Endothelial cell (in vitro differentiated cells): ENCODE measurements around the gene TMIGD2. TPM values are rescaled to one million over a fixed set of nuclear protein-coding genes. Genes with fewer than 3 reads are reported as not detected.

Experiments
- DNase-seq: peaks from one replicate; pipeline ENCODE4 v3.0.0; 2021; ENCODE audit warnings: low spot score
- H3K27ac Mint-ChIP-seq: one replicate; pipeline ENCODE4 v1.8.0; 2021; ENCODE audit warnings: mixed read lengths, inconsistent platforms; ENCODE audit not compliant: unreplicated experiment
- H3K27me3 Mint-ChIP-seq: one replicate; pipeline ENCODE4 v1.8.0; 2021; ENCODE audit warnings: mild to moderate bottlenecking, moderate library complexity, mixed read lengths, inconsistent platforms; ENCODE audit not compliant: unreplicated experiment
- H3K36me3 Mint-ChIP-seq: one replicate; pipeline ENCODE4 v1.8.0; 2021; ENCODE audit warnings: mild to moderate bottlenecking, low read depth, mixed read lengths, inconsistent platforms; ENCODE audit not compliant: unreplicated experiment
- H3K4me1 Mint-ChIP-seq: one replicate; pipeline ENCODE4 v1.8.0; 2021; ENCODE audit warnings: mild to moderate bottlenecking, mixed read lengths, inconsistent platforms; ENCODE audit not compliant: unreplicated experiment
- H3K4me3 Mint-ChIP-seq: one replicate; pipeline ENCODE4 v1.8.0; 2021; ENCODE audit warnings: mild to moderate bottlenecking, mixed read lengths, inconsistent platforms; ENCODE audit not compliant: unreplicated experiment
- H3K9me3 Mint-ChIP-seq: one replicate; pipeline ENCODE4 v1.8.0; 2021; ENCODE audit warnings: mixed read lengths, inconsistent platforms; ENCODE audit not compliant: unreplicated experiment
- total RNA-seq: library from RNA; stranded (reverse); fragmentation: NEBNext Ultra II Directional; extraction: Animal tissue kit (Norgen Biotek cat#: 25700); gene quantifications from one replicate; pipeline ENCODE4 v1.2.1, GENCODE V29; 2021; ENCODE audit not compliant: unreplicated experiment
- TF ChIP-seq, protein P1 (sequence below): fragments of 200-600 bp; sonication (generic); IDR thresholded peaks from one replicate; pipeline ENCODE4 v1.5.0; 2021; ENCODE audit warnings: antibody characterized with exemption; ENCODE audit not compliant: unreplicated experiment

TMIGD2 gene
- total RNA-seq, 1 donor from 2014 or later = not detected

DNA sequence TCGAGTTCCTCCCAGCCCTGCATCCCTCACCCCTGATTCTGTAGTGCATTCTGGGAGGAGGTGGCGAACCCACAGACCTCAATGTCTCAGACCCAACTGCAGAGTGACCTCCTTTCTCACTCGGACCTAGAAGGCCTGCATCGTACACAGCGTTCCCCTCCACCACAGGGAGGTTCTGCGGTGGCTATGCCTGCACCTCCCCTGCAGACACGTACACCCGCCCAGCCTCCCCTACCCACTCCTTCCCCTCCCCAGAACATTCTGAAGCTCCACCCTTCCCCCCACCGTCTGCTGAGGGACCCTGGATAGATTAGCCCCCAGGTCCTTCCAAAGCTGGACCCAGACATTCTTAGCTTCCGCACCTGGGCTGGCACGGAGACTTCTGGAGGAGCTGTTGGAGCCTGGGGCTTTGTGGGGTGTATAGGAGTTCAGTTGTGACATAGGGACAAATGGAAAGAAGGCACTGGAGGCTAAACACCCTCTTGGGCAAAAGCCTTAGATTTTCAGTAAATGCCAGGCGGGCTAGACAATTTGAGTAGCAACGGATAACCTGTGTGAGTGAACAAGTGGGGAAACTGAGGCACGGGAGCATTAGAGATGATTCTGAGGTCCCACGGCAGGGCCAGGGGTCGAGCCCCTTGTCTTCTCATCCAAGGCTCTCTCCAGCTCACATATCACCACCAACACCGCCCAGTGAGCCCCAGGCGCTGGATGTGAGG, 1.8 kb upstream of the TMIGD2 start:
- no peak for DNase-seq
- Mint-ChIP-seq H3K4me3 (peak overlapping the region; percentile 80), H3K9me3 (no peaks in the 10 kb centered on the region), H3K36me3 (peaks cover 4% of the 10 kb centered on the region), H3K27me3 (peaks cover 4% of the 10 kb centered on the region), H3K27ac (no peak overlapping the region), H3K4me1 (no peaks in the 10 kb centered on the region)
- TF ChIP-seq, protein P1, sequence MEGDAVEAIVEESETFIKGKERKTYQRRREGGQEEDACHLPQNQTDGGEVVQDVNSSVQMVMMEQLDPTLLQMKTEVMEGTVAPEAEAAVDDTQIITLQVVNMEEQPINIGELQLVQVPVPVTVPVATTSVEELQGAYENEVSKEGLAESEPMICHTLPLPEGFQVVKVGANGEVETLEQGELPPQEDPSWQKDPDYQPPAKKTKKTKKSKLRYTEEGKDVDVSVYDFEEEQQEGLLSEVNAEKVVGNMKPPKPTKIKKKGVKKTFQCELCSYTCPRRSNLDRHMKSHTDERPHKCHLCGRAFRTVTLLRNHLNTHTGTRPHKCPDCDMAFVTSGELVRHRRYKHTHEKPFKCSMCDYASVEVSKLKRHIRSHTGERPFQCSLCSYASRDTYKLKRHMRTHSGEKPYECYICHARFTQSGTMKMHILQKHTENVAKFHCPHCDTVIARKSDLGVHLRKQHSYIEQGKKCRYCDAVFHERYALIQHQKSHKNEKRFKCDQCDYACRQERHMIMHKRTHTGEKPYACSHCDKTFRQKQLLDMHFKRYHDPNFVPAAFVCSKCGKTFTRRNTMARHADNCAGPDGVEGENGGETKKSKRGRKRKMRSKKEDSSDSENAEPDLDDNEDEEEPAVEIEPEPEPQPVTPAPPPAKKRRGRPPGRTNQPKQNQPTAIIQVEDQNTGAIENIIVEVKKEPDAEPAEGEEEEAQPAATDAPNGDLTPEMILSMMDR = no peak

DNA sequence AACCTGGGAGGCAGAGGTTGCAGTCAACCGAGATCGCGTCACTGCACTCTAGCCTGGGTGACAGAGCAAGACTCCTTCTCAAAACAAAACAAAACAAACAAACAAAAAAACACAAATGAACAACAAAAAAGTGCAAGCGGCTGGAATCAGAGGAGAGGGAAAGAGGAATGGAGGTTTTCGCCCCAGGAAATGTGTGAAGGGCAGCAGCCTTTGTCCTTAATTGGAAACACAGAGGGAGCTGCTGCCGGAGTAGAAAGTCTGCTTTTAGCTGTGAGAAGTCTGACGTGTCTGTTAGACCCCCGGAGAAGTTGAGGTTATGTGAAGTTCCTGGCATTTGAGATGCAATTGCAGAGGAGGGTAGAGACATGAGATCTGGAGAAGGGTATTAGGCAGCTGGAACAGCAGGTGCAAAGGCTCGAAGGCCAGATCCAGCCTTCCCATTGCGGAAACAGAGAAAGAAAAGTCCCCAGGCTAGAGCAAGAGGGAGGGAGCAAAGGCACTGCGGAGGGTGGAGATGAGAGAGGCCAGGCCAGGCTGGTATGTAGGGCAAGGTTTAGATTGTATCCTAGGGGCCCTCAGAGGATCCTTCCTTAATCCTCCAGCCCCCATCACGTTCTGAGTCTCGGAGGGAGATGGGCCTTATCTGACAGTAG, 473 bp downstream of the TMIGD2 start:
- H3K27ac Mint-ChIP-seq = no peak overlapping the region

DNA sequence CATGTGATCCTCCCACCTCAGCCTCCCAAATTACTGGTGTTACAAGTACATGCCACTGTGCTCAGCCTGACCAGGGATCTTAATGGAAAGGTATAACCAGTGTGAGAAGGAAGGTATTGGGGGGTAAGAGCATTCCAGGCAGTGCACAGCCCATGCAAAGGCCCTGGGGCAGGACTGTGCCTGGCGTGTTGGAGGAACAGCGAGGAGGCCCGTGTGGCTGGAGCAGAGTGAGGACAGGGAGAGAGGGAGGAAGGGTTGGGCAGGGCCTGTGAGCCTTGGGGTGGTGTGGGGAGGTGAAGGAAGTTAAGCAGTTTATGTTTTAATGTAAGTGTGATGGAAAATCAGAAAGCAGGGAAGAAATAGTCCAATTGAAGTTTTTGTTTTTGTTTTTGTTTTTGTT, 1.6 kb downstream of the TMIGD2 start:
- Mint-ChIP-seq H3K4me3 (no peak overlapping the region), H3K9me3 (no peaks in the 10 kb centered on the region), H3K36me3 (no peaks in the 10 kb centered on the region), H3K27ac (no peak overlapping the region), H3K4me1 (no peaks in the 10 kb centered on the region), H3K27me3 (peaks cover 4% of the 10 kb centered on the region)
- DNase-seq = no peak
- TF ChIP-seq, protein P1 = no peak

More for the DNA sequence above, 473 bp downstream of the TMIGD2 start:
- H3K27me3 Mint-ChIP-seq = peaks cover 4% of the 10 kb centered on the region
- H3K4me3 Mint-ChIP-seq = no peak overlapping the region
- peaks cover 3% of the 10 kb centered on the region for H3K36me3 Mint-ChIP-seq
- no peak for DNase-seq
- no peaks in the 10 kb centered on the region for H3K9me3 Mint-ChIP-seq
- TF ChIP-seq, protein P1 = no peak
- H3K4me1 Mint-ChIP-seq = no peaks in the 10 kb centered on the region

DNA sequence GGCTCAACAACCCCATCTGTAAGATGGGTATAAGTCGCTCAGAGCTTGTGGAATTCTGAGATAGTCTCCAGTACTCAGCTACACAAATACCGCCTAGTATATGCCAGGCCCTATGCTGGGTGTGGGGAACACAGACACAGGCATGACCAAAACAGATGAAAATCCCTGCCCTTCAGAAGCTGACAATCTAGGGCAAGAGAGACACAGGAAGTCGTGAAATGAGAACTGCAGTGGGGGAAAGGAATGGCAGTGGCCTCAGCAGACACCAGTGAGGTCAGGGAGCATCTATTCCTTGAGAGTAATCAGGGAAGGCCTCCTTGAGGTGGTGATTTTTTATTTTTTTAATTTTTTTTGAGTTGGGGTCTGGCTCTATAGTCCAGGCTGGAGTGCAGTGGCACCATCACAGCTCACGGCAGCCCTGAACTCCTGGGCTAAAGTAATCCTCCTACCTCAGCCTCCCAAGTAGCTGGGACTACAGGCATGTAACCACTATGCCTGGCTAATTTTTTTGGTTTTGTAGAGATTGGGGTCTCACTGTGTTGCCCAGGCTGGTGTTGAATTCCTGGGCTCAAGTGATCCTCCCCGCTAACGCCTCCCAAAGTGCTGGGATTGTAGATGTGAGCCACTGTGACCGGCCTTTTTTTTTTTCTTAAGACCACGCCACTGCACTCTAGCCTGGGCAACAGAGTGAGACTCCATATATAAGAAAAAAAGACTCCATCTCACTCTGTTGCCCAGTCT, 3.2 kb downstream of the TMIGD2 start:
- TF ChIP-seq, protein P1 = no peak
- H3K27me3 Mint-ChIP-seq = peaks cover 1% of the 10 kb centered on the region
- no peaks in the 10 kb centered on the region for H3K4me1 Mint-ChIP-seq
- H3K9me3 Mint-ChIP-seq = no peaks in the 10 kb centered on the region
- H3K27ac Mint-ChIP-seq = no peak overlapping the region
- H3K36me3 Mint-ChIP-seq = no peaks in the 10 kb centered on the region
- DNase-seq = no peak
- no peak overlapping the region for H3K4me3 Mint-ChIP-seq
